H1 (cell line): Measurements from ENCODE around the gene OR51E1. TPM values are rescaled to one million over a fixed set of nuclear protein-coding genes. Genes with fewer than 3 reads are reported as not detected.

Source experiments
- GABPA ChIP-seq: IDR thresholded peaks from 2 replicates; pipeline ENCODE4 v1.6.1; 2011; ENCODE audit warnings: mild to moderate bottlenecking, low read length, moderate library complexity, borderline replicate concordance; ENCODE audit not compliant: insufficient read depth
- RBBP5 ChIP-seq: IDR thresholded peaks from 2 replicates; pipeline ENCODE4 v1.7.1; 2012; ENCODE audit warnings: low read depth, mild to moderate bottlenecking, inconsistent platforms, low read length, moderate library complexity, borderline replicate concordance
- RXRA ChIP-seq: IDR thresholded peaks from 2 replicates; pipeline ENCODE4 v1.6.1; 2011; ENCODE audit warnings: low read depth, mild to moderate bottlenecking, low read length, moderate library complexity; ENCODE audit not compliant: insufficient read depth
- SRF ChIP-seq: IDR thresholded peaks from 2 replicates; pipeline ENCODE4 v1.6.1; 2011; ENCODE audit warnings: mild to moderate bottlenecking, low read depth, low read length, moderate library complexity
- TBP ChIP-seq: IDR thresholded peaks from 2 replicates; pipeline ENCODE4 v1.6.1; 2011; ENCODE audit warnings: low read depth, low read length, improper control_type of control experiment
- polyA plus RNA-seq, 7 experiments: library from polyadenylated mRNA; depleted of rRNA in 3 of 7; stranded (reverse) in 5 of 7; unstranded in 2 of 7; fragments of >200 nt in 5 of 7; fragments of 200-250 nt in 2 of 7; gene quantifications; 1 replicate in 5 of 7; 2 replicates in 1 of 7; 4 replicates in 1 of 7; pipeline versions ENCODE4 v1.2.1 to v1.2.3, GENCODE V29; 2011 to 2013; ENCODE audit warnings: missing spikeins in 2 of 7, mixed read lengths in 2 of 7
- total RNA-seq: library from RNA; stranded (reverse); fragmentation: NEBNext Ultra II Directional; extraction: Animal tissue kit (Norgen Biotek cat#: 25700); gene quantifications from 2 replicates; pipeline ENCODE4 v1.2.1, GENCODE V29; 2021
- TF ChIP-seq, protein P1 (sequence below): IDR thresholded peaks from 2 replicates; pipeline ENCODE4 v1.6.1; 2011; ENCODE audit warnings: low read length, improper control_type of control experiment

OR51E1 gene
- total and polyA plus RNA-seq, 2 of the 8 experiments (the other 6 are each of a cell fraction or from before 2014, with no cell fraction given): not detected

DNA sequence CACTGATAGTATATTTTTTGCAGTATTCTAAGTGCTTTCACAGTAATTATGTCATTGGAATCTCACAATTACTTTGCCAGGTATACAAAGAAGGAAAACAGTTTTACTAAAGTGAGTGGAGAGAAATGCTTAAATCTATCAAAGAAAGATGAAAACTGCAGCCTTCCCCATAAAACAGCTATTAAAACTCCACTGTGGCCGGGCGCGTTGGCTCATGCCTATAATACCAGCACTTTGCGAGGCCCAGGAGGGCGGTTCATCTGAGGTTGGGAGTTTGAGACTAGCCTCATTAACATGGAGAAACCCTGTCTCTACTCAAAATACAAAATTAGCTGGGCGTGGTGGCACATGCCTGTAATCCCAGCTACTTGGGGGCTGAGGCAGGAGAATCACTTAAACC lies 19.1 kb downstream of the OR51E1 start (continued):
- TF ChIP-seq TBP (no peak), GABPA (no peak), SRF (no peak), RXRA (no peak), RBBP5 (no peak)
- TF ChIP-seq, protein P1, sequence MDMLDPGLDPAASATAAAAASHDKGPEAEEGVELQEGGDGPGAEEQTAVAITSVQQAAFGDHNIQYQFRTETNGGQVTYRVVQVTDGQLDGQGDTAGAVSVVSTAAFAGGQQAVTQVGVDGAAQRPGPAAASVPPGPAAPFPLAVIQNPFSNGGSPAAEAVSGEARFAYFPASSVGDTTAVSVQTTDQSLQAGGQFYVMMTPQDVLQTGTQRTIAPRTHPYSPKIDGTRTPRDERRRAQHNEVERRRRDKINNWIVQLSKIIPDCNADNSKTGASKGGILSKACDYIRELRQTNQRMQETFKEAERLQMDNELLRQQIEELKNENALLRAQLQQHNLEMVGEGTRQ: no peak
- TF ChIP-seq, all 59 proteins: peak for 0
